ENCODE data around the gene TMED1.

TMED1 gene

DNA sequence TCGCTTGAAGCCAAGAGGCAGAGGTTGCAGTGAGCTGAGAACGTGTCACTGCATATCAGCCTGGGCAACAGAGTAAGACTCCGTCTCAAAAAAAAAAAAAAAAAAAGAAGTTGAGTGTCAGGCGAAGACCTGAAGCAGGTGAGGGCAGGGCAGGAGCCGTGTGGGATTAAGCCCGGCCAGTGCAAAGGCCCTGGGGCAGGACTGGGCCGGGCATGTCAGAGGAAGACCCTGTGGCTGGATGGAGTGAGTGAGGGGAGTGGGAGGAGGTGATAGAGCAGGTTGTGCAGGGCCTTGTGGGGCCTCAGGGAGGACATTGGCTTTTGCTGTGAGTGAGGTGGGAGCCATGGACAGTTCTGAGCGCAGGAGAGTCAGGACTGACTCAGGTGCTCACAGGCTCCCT lies 47.9 kb downstream of the TMED1 start:
- H3K27ac ChIP-seq, result no peak overlapping the region
- H3K9me3 ChIP-seq (ENCODE audit: low read depth, low read length), result no peaks in the 10 kb centered on the region
- no peak overlapping the region for H3K9ac ChIP-seq (ENCODE audit: insufficient read length)
- no peak for DNase-seq (ENCODE audit: low read depth, low spot score)
- no peak overlapping the region for H3K4me3 ChIP-seq
- H3K36me3 ChIP-seq (ENCODE audit: insufficient read depth, low read length), result peaks cover 41% of the 10 kb centered on the region
- TF ChIP-seq POLR2AphosphoS5 (IDR thresholded peaks at IDR 0.05; ENCODE audit: borderline replicate concordance, low read depth, low read length) (no peak), EZH2 (IDR thresholded peaks at IDR 0.05) (no peak)

DNA sequence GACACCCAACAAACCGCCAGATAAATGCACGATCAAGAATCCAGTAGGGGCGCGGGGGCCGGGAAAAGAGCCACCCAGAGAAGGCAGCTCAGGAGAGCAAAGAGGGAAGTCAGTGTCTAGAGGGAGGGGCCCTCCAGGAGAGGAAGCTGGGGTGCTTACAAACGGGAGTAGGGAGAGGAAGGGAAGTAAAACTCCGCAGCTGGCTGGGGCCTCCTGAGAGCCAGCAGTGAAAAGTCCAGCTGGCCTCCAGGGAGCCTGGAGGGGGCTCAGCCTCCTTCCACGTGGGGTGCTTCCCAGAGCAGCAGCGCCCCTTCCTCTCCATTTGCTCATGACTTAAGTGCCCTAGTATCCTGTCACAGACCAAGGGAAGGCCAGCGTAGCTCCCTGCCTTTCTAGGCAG lies 51.8 kb downstream of the TMED1 start:
- no peaks in the 10 kb centered on the region for H3K9me3 ChIP-seq (ENCODE audit: low read depth, low read length)
- peaks cover 52% of the 10 kb centered on the region for H3K36me3 ChIP-seq (ENCODE audit: insufficient read depth, low read length)
- no peak overlapping the region for H3K4me3 ChIP-seq
- no peak overlapping the region for H3K27ac ChIP-seq
- DNase-seq (ENCODE audit: low read depth, low spot score), result no peak
- no peak for TF ChIP-seq FOXP2 (optimal IDR thresholded peaks at IDR 0.05; ENCODE audit: control extremely low read depth, extremely low read length, insufficient read depth)
- no peak for TF ChIP-seq POLR2AphosphoS5 (IDR thresholded peaks at IDR 0.05; ENCODE audit: borderline replicate concordance, low read depth, low read length)
- TF ChIP-seq EZH2 (IDR thresholded peaks at IDR 0.05), result no peak
- H3K9ac ChIP-seq (ENCODE audit: insufficient read length), result no peak overlapping the region

DNA sequence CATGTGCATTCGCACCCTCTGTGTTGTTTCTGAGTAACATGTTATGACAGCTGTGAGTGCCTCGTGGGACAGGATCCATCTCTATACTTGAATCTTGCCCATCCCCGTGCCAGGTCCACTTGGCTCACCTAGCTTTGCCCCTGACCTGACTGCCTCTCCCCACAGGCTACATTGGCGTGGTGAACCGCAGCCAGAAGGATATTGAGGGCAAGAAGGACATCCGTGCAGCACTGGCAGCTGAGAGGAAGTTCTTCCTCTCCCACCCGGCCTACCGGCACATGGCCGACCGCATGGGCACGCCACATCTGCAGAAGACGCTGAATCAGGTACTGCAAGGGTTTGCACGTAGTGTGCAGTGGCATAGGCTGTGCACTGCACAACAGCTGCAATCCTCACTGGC lies 53.2 kb downstream of the TMED1 start:
- peaks cover 49% of the 10 kb centered on the region for H3K36me3 ChIP-seq (ENCODE audit: insufficient read depth, low read length)
- H3K9ac ChIP-seq (ENCODE audit: insufficient read length), result no peak overlapping the region
- H3K4me3 ChIP-seq, result no peak overlapping the region
- no peak for TF ChIP-seq EZH2 (IDR thresholded peaks at IDR 0.05)
- TF ChIP-seq POLR2AphosphoS5 (IDR thresholded peaks at IDR 0.05; ENCODE audit: borderline replicate concordance, low read depth, low read length), result no peak
- no peak for TF ChIP-seq FOXP2 (optimal IDR thresholded peaks at IDR 0.05; ENCODE audit: control extremely low read depth, extremely low read length, insufficient read depth)
- DNase-seq (ENCODE audit: low read depth, low spot score), result no peak
- no peaks in the 10 kb centered on the region for H3K9me3 ChIP-seq (ENCODE audit: low read depth, low read length)
- H3K27ac ChIP-seq, result no peak overlapping the region
